Astrocyte of the spinal cord (primary cell): ENCODE data around the gene ZIC4.

Experiments
- DNase-seq: peaks from one replicate; pipeline ENCODE4 v3.0.0; 2011; ENCODE audit warnings: low read depth, low spot score
- H3K4me3 ChIP-seq: 2 replicates; pipeline ENCODE4 v1.5.1; 2011; ENCODE audit warnings: low read depth, mild to moderate bottlenecking, low read length, moderate library complexity
- CTCF ChIP-seq: IDR thresholded peaks from 2 replicates; pipeline ENCODE4 v1.5.1; 2012; ENCODE audit warnings: low read depth, mild to moderate bottlenecking, low read length, inconsistent platforms
- in situ Hi-C: cut with HindIII; loops from 2 replicates; pipeline ENCODE4 v1.10.0; 2017; ENCODE audit warnings: low sequenced_read_pairs

Gene ZIC4

GRCh38 chr3:147336543-147337278 lies 69.6 kb downstream of the ZIC4 start:
- H3K4me3 ChIP-seq = no peak overlapping the region
- in situ Hi-C loops = no loop called here
- DNase-seq = no peak
- no peak for TF ChIP-seq CTCF
